Middle frontal gyrus (tissue), 1 donor: Measurements from ENCODE around the gene SUSD1.
A peak's percentile ranks its signal among the peaks of the same experiment; 100 is the strongest.

ENCODE experiments used
- DNase-seq: peaks from one replicate; pipeline ENCODE4 v3.0.0-alpha.2; 2015; ENCODE audit warnings: low spot score; ENCODE audit errors: extremely low spot score

Gene SUSD1

DNA sequence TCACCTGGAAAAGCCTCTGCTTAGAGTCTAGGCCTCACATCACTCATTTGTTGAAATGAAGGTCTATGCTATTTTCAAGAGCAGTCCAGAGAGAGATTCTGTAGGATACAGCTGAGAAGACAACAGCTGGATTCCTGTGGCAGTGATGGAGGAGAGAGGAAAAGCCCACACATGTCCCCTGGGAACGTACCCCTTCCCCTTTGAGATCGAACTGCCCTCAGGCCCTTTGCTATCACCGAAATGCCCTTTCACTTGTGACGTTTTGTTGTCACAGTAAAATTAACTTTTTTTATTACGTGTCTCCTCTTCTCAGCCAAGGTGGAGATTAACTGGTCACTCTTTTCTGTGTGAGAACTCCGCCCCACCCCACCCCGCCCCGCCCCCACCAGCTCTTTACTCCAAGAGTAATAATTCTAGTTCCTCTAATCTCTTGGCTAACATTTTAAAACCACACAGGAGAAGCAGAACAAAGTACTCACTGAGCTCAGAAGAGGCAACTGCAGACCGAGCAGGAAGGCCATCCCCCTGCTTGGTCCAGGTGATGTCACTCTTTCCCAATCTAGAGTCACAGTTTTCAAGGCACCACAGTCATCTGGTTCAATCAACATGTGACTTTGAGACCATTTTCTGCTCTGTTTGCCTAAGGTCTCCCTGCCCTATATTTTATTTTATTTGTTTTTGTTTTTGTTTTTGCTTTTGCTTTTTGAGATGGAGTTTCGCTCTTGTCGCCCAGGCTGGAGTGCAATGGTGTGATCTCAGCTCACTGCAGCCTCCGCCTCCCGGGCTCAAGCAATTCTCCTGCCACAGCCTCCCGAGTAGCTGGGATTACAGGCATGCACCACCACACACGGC is 105.6 kb downstream of the SUSD1 start:
- no peak for DNase-seq

DNA sequence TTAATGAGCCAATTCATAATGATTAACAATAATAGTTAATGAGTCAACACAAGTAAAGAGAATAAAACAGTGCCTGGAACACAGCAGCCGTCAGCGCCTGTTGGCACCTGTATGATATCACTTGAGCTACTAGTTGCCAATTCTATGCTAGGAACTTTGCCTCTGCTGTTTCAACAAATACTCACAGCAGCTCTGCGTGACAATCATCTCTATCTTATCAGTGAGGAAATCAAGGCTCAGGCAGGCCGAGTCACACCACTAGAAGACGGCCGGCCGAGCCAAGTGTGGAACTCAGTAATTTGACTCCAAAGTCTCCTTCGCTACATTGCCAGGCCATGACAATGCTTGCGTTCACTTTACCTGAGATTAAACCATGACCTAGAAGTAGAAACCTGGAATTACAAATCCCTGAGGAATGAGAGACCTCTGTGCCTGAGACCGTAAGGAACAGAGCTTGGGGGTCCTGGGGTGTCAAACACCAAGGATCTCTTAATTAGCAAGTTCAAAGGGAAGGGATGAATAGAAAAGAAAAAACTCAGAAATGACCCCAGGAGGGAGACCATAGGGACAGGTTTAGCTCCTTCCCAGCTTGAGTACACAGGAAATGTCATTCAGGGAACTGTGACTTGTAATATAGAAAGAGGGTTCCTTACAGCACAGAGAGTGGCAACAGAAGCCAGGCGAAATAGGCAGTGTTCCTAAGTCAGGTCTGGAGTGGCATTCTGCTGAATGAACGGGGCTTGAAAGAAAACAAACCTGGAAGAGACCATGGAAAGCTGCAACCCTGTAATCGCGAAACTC is 109.1 kb downstream of the SUSD1 start:
- DNase-seq: no peak

DNA sequence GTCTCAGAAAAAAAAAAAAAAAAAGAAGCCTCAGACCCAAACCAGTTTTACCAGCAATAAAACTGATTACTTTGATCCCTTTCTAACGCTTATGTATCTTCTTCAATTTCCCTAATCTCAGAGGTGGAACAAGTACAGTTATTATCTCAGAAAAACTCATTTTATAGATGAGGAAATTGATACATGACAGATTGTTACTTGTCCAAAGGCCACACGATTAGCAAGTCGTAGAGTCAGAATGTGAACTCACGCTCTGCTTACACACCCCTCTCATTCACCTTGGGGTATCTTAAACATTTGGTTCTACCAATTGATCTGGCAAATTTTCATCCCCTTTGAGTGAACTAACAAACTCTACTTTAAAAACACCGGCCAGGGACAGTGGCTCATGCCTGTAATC is 110.2 kb downstream of the SUSD1 start:
- no peak for DNase-seq

DNA sequence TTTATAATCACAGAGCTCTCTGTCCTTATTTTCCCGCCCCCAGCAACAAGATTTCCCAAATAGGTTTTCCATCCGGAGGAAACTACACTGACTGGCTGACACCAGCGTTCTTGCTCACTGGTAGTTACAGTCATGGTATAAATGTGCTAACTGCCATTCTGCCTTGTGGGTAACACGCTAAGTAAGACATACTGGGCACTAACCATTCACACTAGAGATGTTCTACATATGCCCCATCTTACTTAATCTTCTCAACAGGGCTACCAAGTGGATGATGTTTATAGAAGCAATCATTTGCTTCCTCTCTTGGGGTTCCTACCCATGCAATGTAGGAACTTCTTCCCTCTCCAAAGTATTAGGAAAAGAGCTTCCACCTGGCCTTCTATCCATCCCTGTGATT is 111.5 kb downstream of the SUSD1 start:
- no peak for DNase-seq

DNA sequence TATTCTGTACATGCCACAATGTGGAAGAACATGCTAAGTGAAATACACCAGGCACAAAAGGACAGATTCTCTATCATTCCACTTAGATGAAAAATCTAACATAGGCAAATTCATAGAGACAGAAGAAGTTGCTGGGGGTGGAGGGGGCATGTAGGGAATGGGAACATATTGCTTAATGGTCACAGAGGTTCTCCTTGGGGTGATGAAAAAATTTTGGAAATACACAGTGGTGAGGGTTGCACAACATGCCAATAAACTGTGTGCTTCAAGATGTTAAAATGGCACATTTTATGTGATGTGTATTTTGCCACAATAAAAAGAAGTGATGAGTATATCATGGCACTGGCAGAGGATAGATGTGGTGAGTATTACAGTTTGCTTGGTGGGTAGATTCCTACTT is 111.9 kb downstream of the SUSD1 start:
- no peak for DNase-seq

DNA sequence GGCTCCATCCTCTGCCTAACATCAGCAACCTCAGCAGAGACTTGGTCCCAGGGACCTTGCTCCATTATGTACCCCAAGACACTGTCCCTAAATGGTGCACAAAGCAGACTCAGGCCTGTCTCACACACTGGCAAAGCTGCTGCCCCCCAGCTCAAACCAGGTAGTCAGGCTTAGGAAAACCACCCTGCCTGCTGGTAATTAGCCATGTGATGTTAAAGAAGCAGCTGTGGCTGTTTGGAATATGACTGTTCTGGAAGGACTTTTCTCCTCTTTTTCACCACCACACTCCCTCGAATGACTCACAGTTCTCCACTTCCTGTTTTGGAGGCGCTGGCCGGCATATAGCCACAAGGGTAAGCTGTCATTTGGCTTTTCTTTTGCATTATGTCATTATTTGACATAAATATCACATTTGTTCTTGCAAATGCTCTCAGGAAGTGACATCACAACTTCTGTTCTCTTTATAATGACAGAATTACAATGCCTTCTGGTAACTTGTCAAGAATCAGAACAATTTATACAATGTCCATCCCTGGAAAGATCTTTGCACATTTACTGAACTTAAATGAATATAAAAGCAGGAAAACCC is 113.9 kb downstream of the SUSD1 start:
- peak; percentile 7 for DNase-seq

DNA sequence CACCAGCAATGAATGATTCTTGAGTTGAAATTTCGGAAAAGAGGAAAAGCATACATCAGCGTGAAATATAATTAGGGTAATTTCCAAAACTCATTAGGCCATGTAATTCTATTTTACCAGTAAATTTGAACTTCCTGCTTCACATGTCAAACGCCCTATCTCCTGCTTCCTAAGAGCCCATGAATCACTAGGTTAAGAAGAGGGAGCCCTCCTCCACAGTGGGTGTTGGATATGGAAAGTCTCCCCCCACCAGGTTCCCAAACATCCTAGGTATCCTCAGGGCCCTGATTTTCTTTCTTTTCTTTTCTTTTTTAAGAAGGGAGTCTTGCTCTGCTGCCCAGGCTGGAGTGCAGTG is 115.2 kb downstream of the SUSD1 start:
- no peak for DNase-seq

DNA sequence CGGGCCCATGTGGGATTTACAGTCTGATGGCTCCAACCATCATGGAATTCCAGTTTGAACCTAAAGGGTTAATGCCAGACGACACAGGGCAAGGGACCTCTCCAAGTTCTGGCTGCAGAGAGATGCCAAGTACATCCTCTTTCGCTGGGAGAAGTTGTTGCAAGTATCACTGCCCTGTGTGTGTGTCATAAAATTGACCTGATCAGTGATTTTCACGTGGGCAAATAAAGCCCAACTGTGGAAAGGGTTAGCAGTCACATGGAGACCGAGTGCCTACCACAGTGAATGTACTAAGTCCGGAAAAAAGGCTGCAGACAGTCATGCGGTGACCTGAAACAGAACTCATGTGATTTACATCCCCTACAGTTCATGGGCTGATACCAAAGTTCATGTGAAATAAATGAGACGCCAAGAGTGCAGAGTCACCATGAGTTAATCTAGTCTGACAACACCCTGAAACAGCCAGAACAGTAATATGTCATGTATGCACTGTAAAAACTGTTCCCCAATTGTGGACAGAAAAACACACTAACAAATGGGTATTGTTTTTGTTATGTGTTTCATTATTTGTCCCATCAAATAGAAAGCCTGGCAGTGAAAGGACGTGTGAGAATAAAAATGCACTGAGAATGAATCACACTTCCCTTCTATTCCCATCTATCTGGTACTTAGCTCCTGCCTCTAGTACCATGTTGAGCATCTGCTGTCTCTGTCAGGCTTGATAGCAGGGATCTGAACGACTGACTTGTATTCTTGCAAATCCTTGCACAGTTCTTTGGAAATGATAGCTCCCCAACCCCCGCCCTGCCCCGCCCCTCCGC is 115.7 kb downstream of the SUSD1 start:
- DNase-seq: no peak

DNA sequence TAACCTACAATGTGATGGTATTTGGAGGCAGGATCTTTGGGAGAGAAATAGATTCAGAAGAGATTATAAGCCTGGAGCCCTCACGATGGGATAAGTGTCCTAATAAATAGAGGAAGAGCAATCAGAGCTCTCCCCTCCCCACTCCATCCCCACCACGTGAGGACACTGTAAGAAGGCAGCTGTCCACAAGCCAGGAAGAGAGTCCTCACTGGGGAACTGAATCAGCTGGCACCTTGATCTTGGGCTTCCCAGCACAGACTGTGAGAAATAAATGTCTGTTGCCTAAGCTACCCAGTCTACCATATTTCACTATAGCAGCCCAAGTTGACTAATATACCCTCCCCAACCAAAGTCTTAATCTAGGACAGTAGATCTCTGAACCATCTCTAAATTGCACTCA is 118.1 kb downstream of the SUSD1 start:
- no peak for DNase-seq

DNA sequence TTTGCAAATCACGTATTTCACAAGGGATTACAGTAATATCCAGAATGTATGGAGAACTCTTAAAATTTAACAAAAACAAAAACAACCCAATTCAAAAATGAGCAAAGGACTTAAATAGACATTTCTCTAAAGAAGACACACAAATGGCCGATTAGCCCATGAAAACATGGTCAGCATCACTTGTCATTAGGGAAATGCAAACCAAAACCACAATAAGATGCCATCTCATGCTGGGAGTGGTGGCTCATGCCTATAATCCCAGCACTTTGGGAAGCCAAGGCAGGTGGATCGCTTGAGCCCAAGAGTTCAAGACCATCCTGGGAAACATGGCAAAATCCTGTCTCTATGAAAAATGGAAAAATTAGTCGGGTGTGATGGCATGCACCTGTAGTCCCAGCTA is 120.2 kb downstream of the SUSD1 start:
- DNase-seq: no peak

DNA sequence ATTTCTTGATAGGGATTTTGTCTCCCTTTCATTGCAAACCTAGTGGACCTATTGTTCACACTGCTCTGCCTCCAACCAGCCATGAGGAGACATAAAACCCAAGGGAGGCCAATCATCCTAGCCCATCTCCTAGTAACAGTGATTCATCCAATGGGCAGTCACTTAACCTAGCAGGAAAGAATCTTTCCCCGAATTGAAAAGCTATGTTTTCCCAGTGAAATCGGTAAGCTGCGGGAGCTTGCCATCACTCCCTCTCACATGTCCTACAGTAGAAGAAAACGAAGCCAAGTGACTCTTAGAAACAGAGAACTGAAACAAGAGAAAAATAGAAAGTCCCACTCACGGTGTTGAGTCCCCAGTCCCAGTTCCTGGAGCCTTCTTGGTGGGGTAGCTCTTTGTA is 123.3 kb downstream of the SUSD1 start:
- DNase-seq: no peak

DNA sequence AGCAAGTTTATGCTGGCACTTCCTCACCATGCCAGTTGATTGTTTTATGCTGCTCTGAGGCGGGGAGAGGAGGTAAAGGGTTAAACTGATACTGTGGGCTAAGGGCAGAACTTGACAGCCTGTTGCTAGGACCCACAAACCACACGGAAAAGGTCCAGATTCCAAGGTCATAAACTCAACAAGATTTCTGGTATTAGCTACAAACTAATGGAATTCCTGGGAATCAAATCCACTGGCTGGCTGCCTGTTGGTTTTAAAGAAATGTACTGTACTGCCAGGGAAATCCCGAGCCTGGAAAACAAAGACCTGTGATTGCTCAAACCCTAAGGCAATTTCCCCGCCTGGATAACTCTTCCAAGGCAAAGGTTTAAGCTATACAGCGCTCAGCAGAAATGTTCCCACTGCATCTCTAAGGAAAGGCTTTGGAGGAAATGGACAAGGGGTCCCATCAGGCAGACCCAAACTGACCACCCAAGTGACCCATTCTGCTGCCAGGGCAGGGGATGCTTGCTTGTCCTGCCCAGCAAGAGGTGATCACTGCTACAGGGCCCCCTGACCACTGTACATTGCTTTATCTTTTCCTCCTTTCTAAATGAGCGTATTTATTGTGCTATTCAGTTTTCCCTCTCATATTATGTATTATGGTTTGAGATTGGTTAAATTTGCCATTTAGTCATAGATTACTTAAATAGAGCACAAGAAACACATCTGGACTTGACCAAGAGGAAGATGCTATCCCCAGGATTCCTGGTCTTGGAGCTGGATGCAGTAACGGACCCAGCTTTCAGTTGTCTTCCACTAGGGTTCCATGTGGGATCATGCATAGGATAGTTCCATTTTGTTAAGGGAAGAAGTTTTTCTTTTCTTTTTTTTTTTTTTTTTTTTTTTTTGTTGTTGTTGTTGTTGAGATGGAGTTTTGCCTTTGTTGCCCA is 124.3 kb downstream of the SUSD1 start:
- no peak for DNase-seq

DNA sequence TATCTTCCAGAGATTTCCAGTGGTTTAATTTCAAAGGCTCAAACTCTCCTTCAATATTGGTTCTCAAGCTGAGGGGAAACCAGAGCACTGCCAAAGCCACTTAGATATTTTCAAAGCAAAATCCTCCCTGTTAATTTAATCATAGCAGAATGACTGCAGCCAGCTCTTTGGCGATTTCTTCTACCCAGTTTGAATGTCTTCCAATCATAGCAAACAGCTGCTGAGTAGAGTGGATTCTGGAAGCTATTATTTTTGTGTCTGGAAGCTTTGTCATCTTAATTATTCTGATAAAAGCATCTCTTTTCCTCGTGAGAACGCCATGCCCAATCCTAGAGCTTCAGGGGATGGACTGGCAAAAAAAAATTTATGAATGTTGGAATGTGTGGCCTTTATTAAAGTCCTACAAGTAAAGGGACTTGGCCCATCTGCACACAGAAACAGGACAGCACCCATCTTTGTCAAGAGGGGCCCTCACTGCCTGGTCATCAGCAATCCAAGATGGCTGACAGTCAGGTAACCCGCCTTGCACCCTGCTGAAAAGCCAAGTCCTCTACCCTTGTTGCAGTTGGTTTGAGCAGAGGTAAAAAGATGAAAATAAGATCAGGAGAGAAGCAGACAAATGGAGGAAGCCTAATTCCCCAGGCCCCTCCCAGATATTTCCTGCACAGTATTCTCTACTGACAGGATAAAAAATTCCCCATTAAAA is 125.1 kb downstream of the SUSD1 start:
- DNase-seq: no peak

DNA sequence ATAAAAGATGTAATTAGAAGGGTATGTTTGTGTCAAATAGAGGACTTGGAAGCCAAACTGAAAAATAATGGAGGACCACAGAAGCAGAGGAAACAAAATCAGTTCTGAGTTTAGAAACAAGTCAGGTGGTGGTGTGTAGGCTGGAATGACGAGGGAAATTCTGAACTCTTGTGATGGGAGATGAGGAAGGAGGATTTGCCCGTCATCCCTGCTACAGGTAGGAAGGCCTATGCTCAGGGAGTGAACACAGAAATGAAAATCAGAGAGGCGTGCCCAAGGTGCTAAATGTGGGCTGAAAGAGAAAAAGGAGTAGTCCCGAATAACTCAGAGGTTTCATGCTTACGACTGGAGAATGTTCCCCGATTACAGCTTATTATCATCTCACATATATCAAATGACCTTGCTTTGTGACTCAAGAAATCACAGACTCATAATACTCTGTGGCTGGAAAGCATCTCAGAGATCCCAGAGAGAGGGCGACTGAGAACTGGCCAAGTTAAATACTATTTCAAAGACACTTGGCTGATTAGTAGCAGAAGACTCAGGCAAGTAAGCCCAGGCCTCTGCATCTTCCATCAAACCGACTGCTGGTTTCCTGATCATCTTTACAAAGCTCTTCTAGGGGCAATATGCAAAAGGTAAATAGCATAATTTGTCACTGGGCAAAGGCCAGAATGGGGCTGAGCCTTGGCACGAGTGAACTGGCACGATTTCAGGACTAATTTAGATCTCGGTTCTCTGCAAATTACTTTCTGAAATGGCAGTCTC is 126.0 kb downstream of the SUSD1 start:
- DNase-seq: no peak

DNA sequence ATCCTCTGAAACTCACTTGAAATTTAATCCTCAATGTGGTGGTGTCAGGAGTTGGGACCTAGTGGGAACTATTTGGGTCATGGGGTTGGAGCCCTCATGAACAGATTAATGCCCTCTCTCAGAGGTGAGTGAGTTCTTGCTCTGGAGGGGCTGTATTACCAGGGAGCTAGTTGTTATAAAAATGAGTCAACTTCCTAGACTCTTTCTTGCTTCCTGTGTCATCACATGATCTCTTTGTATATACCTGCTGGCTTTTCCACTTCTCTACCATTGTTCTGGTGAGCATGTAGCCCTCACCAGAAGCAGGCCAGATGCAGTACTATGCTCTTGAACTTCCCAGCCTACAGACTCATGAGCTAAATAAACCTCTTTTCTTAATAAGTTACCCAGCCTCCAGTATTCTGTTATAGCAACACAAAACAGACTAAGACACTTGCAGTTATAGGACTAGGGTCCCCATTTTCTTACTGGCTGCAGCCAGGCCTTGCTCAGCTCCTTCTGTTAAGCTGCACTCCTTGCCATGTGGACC is 127.5 kb downstream of the SUSD1 start:
- DNase-seq: no peak

DNA sequence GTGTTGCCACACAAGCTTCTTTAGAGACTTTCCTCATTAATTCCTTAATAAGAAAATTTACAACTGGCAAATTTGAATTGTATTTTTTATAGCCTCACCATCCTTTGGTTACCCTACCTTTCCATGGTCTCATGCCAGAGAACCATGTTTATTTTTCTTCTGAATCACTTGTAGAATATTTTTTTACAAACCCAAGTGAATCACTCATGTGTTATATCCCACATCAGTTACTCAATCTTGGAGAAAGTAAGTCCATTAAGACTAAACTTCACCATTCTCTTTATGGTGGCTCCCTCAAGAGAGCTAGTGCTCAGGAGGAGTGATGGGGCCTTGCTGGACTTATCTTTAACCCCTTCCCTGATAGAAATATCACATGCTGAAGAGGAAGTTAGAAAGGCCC is 128.9 kb downstream of the SUSD1 start:
- no peak for DNase-seq

DNA sequence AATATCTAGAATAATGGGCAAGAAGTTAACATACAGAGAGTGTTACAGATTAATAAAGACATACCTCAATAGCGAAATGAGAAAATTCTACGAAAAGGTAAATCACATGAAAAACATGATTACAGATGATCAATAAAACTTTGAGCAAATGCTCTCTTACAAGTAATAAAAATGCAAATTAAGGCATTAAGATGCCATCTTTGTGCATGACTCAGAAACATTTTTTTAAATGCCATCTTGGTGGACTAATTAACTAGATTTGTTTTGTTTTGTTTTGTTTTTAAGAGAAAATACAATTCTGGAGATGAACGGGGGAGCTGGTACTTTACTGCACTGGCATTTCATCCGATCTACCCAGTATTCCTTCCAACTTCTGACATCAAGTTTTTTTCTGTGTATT is 130.2 kb downstream of the SUSD1 start:
- no peak for DNase-seq

DNA sequence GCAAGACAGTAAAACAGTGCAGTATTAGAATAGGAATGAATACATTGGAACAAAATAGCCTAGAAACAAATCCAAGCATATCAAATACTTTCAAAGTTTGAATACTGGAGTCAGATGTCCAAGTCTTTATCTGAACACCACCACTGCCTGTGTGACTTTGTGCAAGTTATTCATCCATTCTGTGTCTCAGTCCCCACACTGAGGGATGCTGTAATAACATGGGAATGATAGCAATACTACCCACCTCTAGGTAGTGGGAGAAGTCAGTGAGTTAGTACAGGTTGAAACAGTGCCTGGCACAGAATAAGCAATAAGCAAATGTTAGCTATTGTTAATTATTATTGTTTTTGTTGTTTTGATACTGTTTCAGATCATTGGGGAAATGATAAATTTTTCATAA is 130.9 kb downstream of the SUSD1 start:
- no peak for DNase-seq

DNA sequence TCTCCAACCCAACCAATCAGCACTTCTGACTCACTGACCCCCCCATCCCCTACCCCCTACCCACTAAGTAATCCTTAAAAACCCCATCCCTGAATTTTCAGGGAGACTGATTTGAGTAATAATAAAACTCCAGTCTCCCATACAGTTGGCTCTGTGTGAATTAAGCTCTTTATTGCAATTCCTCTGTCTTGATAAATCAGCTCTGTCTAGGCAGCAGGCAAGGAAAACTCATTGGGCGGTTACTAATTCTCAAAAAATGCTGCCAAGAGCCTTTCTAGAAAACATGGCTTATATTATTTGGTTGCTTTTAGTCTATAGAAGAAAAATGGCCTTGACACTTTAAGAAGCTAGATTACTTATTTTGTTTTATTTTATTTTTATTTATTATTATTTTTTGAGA is 131.7 kb downstream of the SUSD1 start:
- DNase-seq: no peak
